WTC11 (cell line): ENCODE results near the gene SLC22A9.

ENCODE experiments used
- ESRRA ChIP-seq: sonication (generic); formaldehyde crosslinking; IDR thresholded peaks from 2 replicates; pipeline ENCODE4 v1.8.1; 2022; ENCODE audit warnings: mild to moderate bottlenecking, missing genetic modification reagents, borderline replicate concordance
- ZNF423 ChIP-seq: fragments of 250-450 bp; sonication (Bioruptor Pico); IDR thresholded peaks from 2 replicates; pipeline ENCODE4 v2.1.2; 2022; ENCODE audit warnings: mild to moderate bottlenecking, moderate library complexity
- ZNF671 ChIP-seq: fragments of 250-450 bp; sonication (Bioruptor Pico); IDR thresholded peaks from 2 replicates; pipeline ENCODE4 v1.8.0; 2021; ENCODE audit warnings: mild to moderate bottlenecking
- TF ChIP-seq, protein P1 (sequence below): fragments of 200-600 bp; IDR thresholded peaks from 2 replicates; pipeline ENCODE4 v1.8.0; 2022; ENCODE audit warnings: antibody characterized with exemption
- TF ChIP-seq, protein P2 (sequence below): sonication (generic); formaldehyde crosslinking; IDR thresholded peaks from 2 replicates; pipeline ENCODE4 v1.8.0; 2022; ENCODE audit warnings: mild to moderate bottlenecking, missing genetic modification reagents
- TF ChIP-seq, protein P3 (sequence below): sonication (generic); formaldehyde crosslinking; IDR thresholded peaks from 2 replicates; pipeline ENCODE4 v1.8.1; 2023; ENCODE audit warnings: mild to moderate bottlenecking, missing genetic modification reagents
- TF ChIP-seq, protein P4 (sequence below): sonication (generic); formaldehyde crosslinking; IDR thresholded peaks from 2 replicates; pipeline ENCODE4 v1.8.1; 2022; ENCODE audit warnings: low read depth, mild to moderate bottlenecking, moderate library complexity, missing genetic modification reagents, borderline replicate concordance
- TF ChIP-seq, protein P5 (sequence below): sonication (generic); formaldehyde crosslinking; IDR thresholded peaks from 2 replicates; pipeline ENCODE4 v1.8.1; 2023; ENCODE audit warnings: mild to moderate bottlenecking, missing genetic modification reagents, moderate library complexity

DNA sequence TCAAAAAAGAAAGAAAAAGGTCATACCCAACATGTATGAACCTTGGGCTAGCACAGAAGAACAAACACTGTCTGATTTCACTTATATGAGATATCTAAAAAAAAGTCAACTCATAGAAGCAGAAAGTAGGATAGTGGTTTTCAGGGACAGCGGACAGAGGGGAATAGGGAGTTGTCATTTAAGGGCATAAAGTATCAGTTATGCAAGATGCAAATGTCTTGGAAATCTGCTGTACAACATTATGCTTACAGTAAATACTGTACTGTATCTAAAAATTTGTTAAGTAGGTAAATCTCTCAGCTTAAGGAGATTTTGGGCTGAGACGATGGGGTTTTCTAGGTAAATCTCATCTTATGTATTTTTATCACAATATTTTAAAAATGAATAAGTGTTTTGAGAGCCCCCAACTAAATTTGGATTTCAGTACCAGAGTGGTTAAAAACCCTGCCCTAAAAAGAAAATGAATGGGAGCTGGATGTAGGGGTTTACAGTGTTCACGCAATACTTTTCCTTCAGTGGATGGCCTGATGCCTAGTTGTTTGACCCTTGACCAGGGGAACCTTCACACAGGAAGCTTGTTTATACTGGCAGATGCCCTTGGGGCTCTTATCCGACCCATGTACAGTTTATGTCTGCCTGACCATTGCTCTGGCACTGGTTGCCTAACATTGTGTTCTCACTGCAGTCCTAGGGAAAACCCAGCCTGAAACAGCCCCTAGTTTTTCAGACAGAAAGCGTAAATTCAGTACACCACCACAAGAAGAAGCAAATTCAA lies 34.8 kb downstream of the SLC22A9 start:
- TF ChIP-seq, protein P1, sequence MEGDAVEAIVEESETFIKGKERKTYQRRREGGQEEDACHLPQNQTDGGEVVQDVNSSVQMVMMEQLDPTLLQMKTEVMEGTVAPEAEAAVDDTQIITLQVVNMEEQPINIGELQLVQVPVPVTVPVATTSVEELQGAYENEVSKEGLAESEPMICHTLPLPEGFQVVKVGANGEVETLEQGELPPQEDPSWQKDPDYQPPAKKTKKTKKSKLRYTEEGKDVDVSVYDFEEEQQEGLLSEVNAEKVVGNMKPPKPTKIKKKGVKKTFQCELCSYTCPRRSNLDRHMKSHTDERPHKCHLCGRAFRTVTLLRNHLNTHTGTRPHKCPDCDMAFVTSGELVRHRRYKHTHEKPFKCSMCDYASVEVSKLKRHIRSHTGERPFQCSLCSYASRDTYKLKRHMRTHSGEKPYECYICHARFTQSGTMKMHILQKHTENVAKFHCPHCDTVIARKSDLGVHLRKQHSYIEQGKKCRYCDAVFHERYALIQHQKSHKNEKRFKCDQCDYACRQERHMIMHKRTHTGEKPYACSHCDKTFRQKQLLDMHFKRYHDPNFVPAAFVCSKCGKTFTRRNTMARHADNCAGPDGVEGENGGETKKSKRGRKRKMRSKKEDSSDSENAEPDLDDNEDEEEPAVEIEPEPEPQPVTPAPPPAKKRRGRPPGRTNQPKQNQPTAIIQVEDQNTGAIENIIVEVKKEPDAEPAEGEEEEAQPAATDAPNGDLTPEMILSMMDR: no peak
- TF ChIP-seq, protein P2, sequence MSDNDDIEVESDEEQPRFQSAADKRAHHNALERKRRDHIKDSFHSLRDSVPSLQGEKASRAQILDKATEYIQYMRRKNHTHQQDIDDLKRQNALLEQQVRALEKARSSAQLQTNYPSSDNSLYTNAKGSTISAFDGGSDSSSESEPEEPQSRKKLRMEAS: no peak
- TF ChIP-seq ZNF671 (CRISPR knock-in tag): no peak
- TF ChIP-seq, protein P3, sequence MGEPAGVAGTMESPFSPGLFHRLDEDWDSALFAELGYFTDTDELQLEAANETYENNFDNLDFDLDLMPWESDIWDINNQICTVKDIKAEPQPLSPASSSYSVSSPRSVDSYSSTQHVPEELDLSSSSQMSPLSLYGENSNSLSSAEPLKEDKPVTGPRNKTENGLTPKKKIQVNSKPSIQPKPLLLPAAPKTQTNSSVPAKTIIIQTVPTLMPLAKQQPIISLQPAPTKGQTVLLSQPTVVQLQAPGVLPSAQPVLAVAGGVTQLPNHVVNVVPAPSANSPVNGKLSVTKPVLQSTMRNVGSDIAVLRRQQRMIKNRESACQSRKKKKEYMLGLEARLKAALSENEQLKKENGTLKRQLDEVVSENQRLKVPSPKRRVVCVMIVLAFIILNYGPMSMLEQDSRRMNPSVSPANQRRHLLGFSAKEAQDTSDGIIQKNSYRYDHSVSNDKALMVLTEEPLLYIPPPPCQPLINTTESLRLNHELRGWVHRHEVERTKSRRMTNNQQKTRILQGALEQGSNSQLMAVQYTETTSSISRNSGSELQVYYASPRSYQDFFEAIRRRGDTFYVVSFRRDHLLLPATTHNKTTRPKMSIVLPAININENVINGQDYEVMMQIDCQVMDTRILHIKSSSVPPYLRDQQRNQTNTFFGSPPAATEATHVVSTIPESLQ (CRISPR knock-in tag): no peak
- TF ChIP-seq, protein P4, sequence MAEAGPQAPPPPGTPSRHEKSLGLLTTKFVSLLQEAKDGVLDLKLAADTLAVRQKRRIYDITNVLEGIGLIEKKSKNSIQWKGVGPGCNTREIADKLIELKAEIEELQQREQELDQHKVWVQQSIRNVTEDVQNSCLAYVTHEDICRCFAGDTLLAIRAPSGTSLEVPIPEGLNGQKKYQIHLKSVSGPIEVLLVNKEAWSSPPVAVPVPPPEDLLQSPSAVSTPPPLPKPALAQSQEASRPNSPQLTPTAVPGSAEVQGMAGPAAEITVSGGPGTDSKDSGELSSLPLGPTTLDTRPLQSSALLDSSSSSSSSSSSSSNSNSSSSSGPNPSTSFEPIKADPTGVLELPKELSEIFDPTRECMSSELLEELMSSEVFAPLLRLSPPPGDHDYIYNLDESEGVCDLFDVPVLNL: no peak
- TF ChIP-seq, protein P5, sequence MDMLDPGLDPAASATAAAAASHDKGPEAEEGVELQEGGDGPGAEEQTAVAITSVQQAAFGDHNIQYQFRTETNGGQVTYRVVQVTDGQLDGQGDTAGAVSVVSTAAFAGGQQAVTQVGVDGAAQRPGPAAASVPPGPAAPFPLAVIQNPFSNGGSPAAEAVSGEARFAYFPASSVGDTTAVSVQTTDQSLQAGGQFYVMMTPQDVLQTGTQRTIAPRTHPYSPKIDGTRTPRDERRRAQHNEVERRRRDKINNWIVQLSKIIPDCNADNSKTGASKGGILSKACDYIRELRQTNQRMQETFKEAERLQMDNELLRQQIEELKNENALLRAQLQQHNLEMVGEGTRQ (CRISPR knock-in tag): no peak
- no peak for TF ChIP-seq ESRRA
- no peak for TF ChIP-seq ZNF423
